ENCODE measurements around the gene TXNDC17. TPM values are rescaled to one million over a fixed set of nuclear protein-coding genes. Genes with fewer than 3 reads are reported as not detected.

Gene TXNDC17
- total and polyA plus RNA-seq, 2 of the 4 experiments (the other 2 are of a cell fraction), result 45.0 to 494 TPM

DNA sequence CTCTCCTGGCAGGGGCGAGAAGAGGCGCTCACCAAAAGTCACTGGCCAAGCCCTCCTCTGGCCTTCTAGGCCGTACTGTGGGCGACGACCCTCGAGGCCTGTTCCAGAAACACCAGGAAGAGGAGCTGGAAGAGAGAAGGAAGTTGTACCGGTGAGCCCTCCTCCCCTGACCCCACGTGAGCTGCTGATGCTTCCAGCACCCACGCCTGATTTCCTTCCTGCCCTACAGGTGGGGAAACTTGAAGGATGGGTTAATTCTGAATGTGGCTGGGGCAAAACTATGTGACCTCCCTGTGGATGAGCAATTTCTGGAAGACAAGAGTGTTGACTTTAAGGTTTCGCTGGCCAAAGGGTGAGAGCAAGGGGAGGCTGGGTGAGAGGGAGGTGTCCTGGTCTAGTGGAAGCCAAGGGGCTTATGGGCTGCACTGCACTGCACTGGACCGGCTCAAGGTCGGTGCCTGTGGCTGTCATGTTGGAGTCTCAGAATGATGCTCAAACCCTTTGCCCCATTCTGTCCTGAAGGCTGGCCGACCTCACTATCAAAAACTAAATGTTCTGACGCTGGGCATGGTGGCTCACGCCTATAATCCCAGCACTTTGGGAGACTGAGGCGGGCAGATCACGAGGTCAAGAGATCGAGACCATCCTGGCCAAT, 16.9 kb downstream of the TXNDC17 start:
- Histone ChIP-seq H4K20me1 (ENCODE audit: insufficient read depth, low read length) (no peaks in the 10 kb centered on the region), H3K4me1 (ENCODE audit: control insufficient read depth, insufficient read depth, low read length) (no peaks in the 10 kb centered on the region), H4K5ac (ENCODE audit: low read depth, low read length) (no peak overlapping the region), H3K9ac (ENCODE audit: low read depth, low read length) (no peak overlapping the region), H4K8ac (ENCODE audit: low read depth in 2 of 2, low read length in 2 of 2) (no peak overlapping the region), H3K4me3 (ENCODE audit: insufficient read depth, low read depth, low read length) (no peak overlapping the region), H3K36me3 (ENCODE audit: control insufficient read depth, insufficient read depth, low read length) (no peaks in the 10 kb centered on the region), H3K14ac (replicated peaks; ENCODE audit: low read depth, low read length) (no peak overlapping the region), H3K79me1 (ENCODE audit: low read depth in 1 of 2, low read length in 2 of 2) (no peaks in the 10 kb centered on the region; a peak in 1 of 4 replicates), H2BK20ac (ENCODE audit: low read depth, low read length) (no peak overlapping the region), H2BK120ac (ENCODE audit: low read depth, low read length) (no peak overlapping the region), H3K27ac (ENCODE audit: insufficient read depth, low read length) (no peak overlapping the region), H2BK5ac (ENCODE audit: low read depth, low read length, poor library complexity, severe bottlenecking) (no peak overlapping the region), H3K18ac (ENCODE audit: low read depth, low read length) (no peak overlapping the region), H3K23ac (ENCODE audit: low read depth, low read length) (no peak overlapping the region), H3K9me3 (ENCODE audit: control insufficient read depth, insufficient read depth, low read length) (no peaks in the 10 kb centered on the region; the same call in 1 of the 2 replicates), H3K9me1 (ENCODE audit: insufficient read depth, low read length) (no peaks in the 10 kb centered on the region), H3K56ac (ENCODE audit: extremely low read depth, insufficient read depth, low read length) (no peak overlapping the region), H3K27me3 (ENCODE audit: control insufficient read depth, insufficient read depth, low read length) (peaks cover 54% of the 10 kb centered on the region), H2AK5ac (ENCODE audit: low read depth, low read length) (no peak overlapping the region), H4K91ac (ENCODE audit: insufficient read depth, low read depth, low read length) (no peak overlapping the region), H3K4me2 (ENCODE audit: low read depth, low read length) (no peak overlapping the region), H2AK9ac (replicated peaks; ENCODE audit: low read depth, low read length, poor library complexity) (no peak overlapping the region), H2AFZ (replicated peaks; ENCODE audit: low read length, poor library complexity) (no peak overlapping the region), H3K4ac (ENCODE audit: low read depth, low read length) (no peak overlapping the region), H2BK15ac (ENCODE audit: low read depth, low read length) (no peak overlapping the region)
- no peak for ATAC-seq (ENCODE audit: low read depth)
- DNase-seq, result no peak
- no TSS peak for BruUV-seq (replicated peaks)
- dilution Hi-C loops (cut with HindIII; ENCODE audit: low sequenced_read_pairs, unreplicated experiment) (no loop called here), intact Hi-C loops (cut with micrococcal nuclease) (loop anchor here (10.0 kb wide), 1 partner anchor 1073 kb away; the partner anchor contains the start of gene NLRP1), in situ Hi-C loops (cut with MboI; ENCODE audit: low sequenced_read_pairs) (no loop called here)
- 66% methylated on average over 3 of the region's 18 CpGs; no CpG with 5 or more reads in 1 of the 2 experiments for WGBS, 2 experiments (ENCODE audit: extremely low coverage in 2 of 2, insufficient read length in 1 of 2)
- POLR2A ChIA-PET (ENCODE audit: unreplicated experiment), result no interaction called here
- TF ChIP-seq, protein P1, sequence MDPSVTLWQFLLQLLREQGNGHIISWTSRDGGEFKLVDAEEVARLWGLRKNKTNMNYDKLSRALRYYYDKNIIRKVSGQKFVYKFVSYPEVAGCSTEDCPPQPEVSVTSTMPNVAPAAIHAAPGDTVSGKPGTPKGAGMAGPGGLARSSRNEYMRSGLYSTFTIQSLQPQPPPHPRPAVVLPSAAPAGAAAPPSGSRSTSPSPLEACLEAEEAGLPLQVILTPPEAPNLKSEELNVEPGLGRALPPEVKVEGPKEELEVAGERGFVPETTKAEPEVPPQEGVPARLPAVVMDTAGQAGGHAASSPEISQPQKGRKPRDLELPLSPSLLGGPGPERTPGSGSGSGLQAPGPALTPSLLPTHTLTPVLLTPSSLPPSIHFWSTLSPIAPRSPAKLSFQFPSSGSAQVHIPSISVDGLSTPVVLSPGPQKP (IDR thresholded peaks at IDR 0.05; ENCODE audit: borderline replicate concordance, low read depth, low read length), result no peak
- no peak for TF ChIP-seq MAZ (IDR thresholded peaks at IDR 0.05; ENCODE audit: borderline replicate concordance, low read depth, low read length)
- no peak for TF ChIP-seq CHD1 (IDR thresholded peaks at IDR 0.05; ENCODE audit: low read depth, low read length)
- no peak for TF ChIP-seq RAD21 (IDR thresholded peaks at IDR 0.05; ENCODE audit: low read length)
- TF ChIP-seq MAFK (IDR thresholded peaks at IDR 0.05; ENCODE audit: low read depth, low read length), result no peak
- no peak for TF ChIP-seq SMC3 (IDR thresholded peaks at IDR 0.05; ENCODE audit: low read depth, low read length)
- no peak for TF ChIP-seq RCOR1 (IDR thresholded peaks at IDR 0.05; ENCODE audit: insufficient replicate concordance, low read length)
- TF ChIP-seq, protein P2, sequence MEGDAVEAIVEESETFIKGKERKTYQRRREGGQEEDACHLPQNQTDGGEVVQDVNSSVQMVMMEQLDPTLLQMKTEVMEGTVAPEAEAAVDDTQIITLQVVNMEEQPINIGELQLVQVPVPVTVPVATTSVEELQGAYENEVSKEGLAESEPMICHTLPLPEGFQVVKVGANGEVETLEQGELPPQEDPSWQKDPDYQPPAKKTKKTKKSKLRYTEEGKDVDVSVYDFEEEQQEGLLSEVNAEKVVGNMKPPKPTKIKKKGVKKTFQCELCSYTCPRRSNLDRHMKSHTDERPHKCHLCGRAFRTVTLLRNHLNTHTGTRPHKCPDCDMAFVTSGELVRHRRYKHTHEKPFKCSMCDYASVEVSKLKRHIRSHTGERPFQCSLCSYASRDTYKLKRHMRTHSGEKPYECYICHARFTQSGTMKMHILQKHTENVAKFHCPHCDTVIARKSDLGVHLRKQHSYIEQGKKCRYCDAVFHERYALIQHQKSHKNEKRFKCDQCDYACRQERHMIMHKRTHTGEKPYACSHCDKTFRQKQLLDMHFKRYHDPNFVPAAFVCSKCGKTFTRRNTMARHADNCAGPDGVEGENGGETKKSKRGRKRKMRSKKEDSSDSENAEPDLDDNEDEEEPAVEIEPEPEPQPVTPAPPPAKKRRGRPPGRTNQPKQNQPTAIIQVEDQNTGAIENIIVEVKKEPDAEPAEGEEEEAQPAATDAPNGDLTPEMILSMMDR (conservative IDR thresholded peaks at IDR 0.05; ENCODE audit: low read depth, low read length), result no peak
- TF ChIP-seq FOS (IDR thresholded peaks at IDR 0.05; ENCODE audit: low read depth, low read length), result no peak
- TF ChIP-seq BHLHE40 (IDR thresholded peaks at IDR 0.05; ENCODE audit: low read depth, low read length), result no peak
- no peak for TF ChIP-seq CEBPB (IDR thresholded peaks at IDR 0.05; ENCODE audit: low read depth, low read length)
- TF ChIP-seq NFE2L2 (IDR thresholded peaks at IDR 0.05; ENCODE audit: low read depth, low read length), result no peak
- TF ChIP-seq POLR2A (IDR thresholded peaks at IDR 0.05; ENCODE audit: low read depth, low read length), result no peak
- TF ChIP-seq RFX5 (IDR thresholded peaks at IDR 0.05; ENCODE audit: low read depth, low read length), result no peak
- no peak for TF ChIP-seq USF2 (IDR thresholded peaks at IDR 0.05; ENCODE audit: low read depth, low read length)
- CTCF ChIA-PET, result no interaction called here

Measured in IMR-90 (cell line).